Measurements from ENCODE around the gene SYTL3.
"Not testable (repeated sequence)": the region's sequence is repeated elsewhere in the genome, so short reads cannot be mapped to it uniquely, and the experiment has no call there.

The SYTL3 gene, protein sequence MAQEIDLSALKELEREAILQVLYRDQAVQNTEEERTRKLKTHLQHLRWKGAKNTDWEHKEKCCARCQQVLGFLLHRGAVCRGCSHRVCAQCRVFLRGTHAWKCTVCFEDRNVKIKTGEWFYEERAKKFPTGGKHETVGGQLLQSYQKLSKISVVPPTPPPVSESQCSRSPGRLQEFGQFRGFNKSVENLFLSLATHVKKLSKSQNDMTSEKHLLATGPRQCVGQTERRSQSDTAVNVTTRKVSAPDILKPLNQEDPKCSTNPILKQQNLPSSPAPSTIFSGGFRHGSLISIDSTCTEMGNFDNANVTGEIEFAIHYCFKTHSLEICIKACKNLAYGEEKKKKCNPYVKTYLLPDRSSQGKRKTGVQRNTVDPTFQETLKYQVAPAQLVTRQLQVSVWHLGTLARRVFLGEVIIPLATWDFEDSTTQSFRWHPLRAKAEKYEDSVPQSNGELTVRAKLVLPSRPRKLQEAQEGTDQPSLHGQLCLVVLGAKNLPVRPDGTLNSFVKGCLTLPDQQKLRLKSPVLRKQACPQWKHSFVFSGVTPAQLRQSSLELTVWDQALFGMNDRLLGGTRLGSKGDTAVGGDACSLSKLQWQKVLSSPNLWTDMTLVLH

DNA sequence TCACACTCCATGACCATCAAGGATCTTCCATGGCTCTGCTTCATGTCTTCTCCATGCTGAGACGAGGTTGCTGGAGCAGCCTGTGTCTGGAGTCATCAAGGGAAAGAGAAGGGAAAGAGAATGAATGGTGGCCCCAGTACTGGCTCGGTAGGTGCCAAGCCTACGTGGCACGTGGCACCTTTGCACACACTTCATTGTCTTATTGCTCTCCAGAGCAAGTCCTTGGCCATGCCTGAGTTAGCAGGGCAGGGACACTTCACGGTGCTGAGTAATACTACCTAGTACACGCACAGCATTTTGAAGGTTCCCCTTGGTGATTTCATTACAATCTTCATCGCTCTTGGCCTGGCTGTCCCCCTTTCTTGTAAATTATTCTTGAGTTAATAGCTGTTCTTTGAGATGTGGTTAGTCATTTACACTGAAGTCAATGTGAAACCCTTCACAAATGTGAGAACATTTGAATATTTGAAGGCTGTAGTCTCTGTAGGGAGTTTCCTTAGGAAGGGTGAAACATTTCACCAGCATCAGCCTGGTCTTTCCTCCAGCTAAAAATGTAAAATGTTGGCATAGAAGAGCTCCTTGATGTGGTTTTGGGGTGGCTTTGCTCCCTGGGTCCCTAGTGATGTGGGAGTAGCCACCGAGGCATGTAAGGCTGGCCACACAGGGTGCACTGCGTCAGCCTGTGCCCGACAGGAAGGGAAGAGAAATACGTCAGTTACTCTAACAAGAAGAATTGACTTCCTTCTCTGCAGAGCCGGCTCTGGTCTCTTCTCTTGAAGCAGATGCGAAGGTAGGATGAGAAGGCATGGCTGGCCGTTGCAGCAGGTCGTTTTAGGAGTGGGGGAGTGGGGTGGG, at the start of gene SYTL3:
Gene SYTL3 (plus strand): TSS at position 766 of the 855 bp plus-strand sequence. CDS start 13,215 bp downstream, outside the sequence.
- no peak within 1 kb of the TSS for H3K4me3 ChIP-seq (ENCODE audit: low read depth, low read length)
- no peak within 1 kb of the TSS for H3K9ac ChIP-seq (ENCODE audit: low read depth, low read length)
- H3K36me3 ChIP-seq (ENCODE audit: control insufficient read depth, insufficient read depth, low read length), result no peaks in the 10 kb centered on the region
- peaks cover 9% of the 10 kb centered on the region; the same call in 1 of the 2 replicates for H3K27me3 ChIP-seq (ENCODE audit: control insufficient read depth, insufficient read depth, low read length)
- no peak within 1 kb of the TSS for H3K27ac ChIP-seq (ENCODE audit: low read depth, low read length)
- H3K9me3 ChIP-seq (ENCODE audit: control insufficient read depth, insufficient read depth, low read length), result no peaks in the 10 kb centered on the region
- H3K4me1 ChIP-seq (ENCODE audit: control insufficient read depth, insufficient read depth, low read length), result peaks cover 2% of the 10 kb centered on the region; the same call in 1 of the 2 replicates

GRCh38 chr6:158603261-158604047, 46.4 kb upstream of the SYTL3 start:
- Histone ChIP-seq H3K9ac (ENCODE audit: low read depth, low read length) (no peak overlapping the region), H3K4me3 (ENCODE audit: low read depth, low read length) (no peak overlapping the region), H3K9me3 (ENCODE audit: control insufficient read depth, insufficient read depth, low read length) (no peaks in the 10 kb centered on the region), H3K27me3 (ENCODE audit: control insufficient read depth, insufficient read depth, low read length) (no peaks in the 10 kb centered on the region), H3K4me1 (ENCODE audit: control insufficient read depth, insufficient read depth, low read length) (no peaks in the 10 kb centered on the region), H3K27ac (ENCODE audit: low read depth, low read length) (no peak overlapping the region), H3K36me3 (ENCODE audit: control insufficient read depth, insufficient read depth, low read length) (peaks cover 66% of the 10 kb centered on the region)

DNA sequence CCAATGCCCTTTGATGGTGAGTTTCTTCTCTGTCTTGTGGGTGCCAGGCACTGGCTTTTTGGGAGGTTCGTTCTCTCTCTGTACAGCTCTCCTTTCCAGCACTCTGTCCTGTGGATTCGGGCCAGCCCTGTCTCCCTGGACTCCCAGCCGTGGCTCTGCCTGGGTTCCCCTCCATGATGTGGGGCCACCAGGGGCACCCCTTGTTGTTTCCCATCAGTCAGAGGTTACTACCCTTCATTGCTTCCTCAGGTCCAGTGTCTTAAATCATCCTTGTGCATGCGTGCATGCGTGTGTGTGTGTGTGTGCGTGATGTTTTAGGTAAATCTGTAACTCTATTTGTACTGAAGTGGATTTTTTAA, 45.8 kb upstream of the SYTL3 start:
- H3K4me3 ChIP-seq (ENCODE audit: low read depth, low read length), result no peak overlapping the region
- H3K27me3 ChIP-seq (ENCODE audit: control insufficient read depth, insufficient read depth, low read length), result no peaks in the 10 kb centered on the region
- no peak overlapping the region for H3K9ac ChIP-seq (ENCODE audit: low read depth, low read length)
- H3K9me3 ChIP-seq (ENCODE audit: control insufficient read depth, insufficient read depth, low read length), result no peaks in the 10 kb centered on the region
- H3K4me1 ChIP-seq (ENCODE audit: control insufficient read depth, insufficient read depth, low read length), result no peaks in the 10 kb centered on the region
- peaks cover 70% of the 10 kb centered on the region for H3K36me3 ChIP-seq (ENCODE audit: control insufficient read depth, insufficient read depth, low read length)
- H3K27ac ChIP-seq (ENCODE audit: low read depth, low read length), result no peak overlapping the region

DNA sequence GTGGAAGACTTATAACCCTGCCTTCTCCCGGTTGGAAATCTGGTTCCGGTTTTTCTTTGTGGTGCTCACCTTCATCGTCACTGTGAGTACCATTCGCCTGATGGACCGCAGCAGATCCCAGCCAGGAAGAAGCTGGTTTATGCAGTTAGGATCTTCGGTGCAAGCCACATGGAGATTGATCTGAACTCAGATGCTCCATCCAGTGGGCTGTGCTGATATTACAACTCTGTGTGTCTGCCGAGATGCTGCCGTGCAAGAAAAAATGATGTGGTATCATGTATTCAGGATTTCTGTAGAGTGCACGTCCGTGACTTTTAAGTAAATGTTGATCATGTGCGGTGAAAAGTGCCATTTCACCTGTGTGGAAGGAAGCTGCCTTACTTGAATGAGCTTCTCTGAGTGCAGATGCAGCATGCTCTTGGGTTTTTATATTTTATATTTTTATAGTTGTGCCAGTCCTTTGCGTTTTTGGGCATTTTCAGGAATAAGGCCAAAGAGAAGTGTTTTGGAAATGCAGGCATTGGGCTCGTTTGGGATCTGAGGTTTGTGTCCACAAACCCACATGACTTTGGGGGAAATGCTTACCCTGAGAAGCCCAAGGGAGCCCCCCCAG, 44.5 kb upstream of the SYTL3 start:
- H3K27me3 ChIP-seq (ENCODE audit: control insufficient read depth, insufficient read depth, low read length), result no peaks in the 10 kb centered on the region
- H3K27ac ChIP-seq (ENCODE audit: low read depth, low read length), result no peak overlapping the region
- H3K9ac ChIP-seq (ENCODE audit: low read depth, low read length), result no peak overlapping the region
- H3K4me3 ChIP-seq (ENCODE audit: low read depth, low read length), result no peak overlapping the region
- no peaks in the 10 kb centered on the region for H3K4me1 ChIP-seq (ENCODE audit: control insufficient read depth, insufficient read depth, low read length)
- H3K36me3 ChIP-seq (ENCODE audit: control insufficient read depth, insufficient read depth, low read length), result peaks cover 71% of the 10 kb centered on the region
- H3K9me3 ChIP-seq (ENCODE audit: control insufficient read depth, insufficient read depth, low read length), result no peaks in the 10 kb centered on the region

- not testable (repeated sequence) for H3K9ac ChIP-seq (ENCODE audit: low read depth, low read length); H3K4me3 ChIP-seq (ENCODE audit: low read depth, low read length); H3K4me1 ChIP-seq (ENCODE audit: control insufficient read depth, insufficient read depth, low read length); H3K9me3 ChIP-seq (ENCODE audit: control insufficient read depth, insufficient read depth, low read length); H3K27ac ChIP-seq (ENCODE audit: low read depth, low read length); H3K27me3 ChIP-seq (ENCODE audit: control insufficient read depth, insufficient read depth, low read length)
- H3K36me3 ChIP-seq (ENCODE audit: control insufficient read depth, insufficient read depth, low read length), result peaks cover 77% of the 10 kb centered on the region
Measured at GRCh38 chr6:158606011-158606410, 43.8 kb upstream of the SYTL3 start.

- Histone ChIP-seq H3K27me3 (ENCODE audit: control insufficient read depth, insufficient read depth, low read length) (no peaks in the 10 kb centered on the region), H3K36me3 (ENCODE audit: control insufficient read depth, insufficient read depth, low read length) (peaks cover 76% of the 10 kb centered on the region), H3K4me1 (ENCODE audit: control insufficient read depth, insufficient read depth, low read length) (peaks cover 10% of the 10 kb centered on the region), H3K27ac (ENCODE audit: low read depth, low read length) (no peak overlapping the region), H3K9me3 (ENCODE audit: control insufficient read depth, insufficient read depth, low read length) (no peaks in the 10 kb centered on the region), H3K9ac (ENCODE audit: low read depth, low read length) (no peak overlapping the region), H3K4me3 (ENCODE audit: low read depth, low read length) (no peak overlapping the region)
Measured at GRCh38 chr6:158606935-158607334, 42.9 kb upstream of the SYTL3 start.

DNA sequence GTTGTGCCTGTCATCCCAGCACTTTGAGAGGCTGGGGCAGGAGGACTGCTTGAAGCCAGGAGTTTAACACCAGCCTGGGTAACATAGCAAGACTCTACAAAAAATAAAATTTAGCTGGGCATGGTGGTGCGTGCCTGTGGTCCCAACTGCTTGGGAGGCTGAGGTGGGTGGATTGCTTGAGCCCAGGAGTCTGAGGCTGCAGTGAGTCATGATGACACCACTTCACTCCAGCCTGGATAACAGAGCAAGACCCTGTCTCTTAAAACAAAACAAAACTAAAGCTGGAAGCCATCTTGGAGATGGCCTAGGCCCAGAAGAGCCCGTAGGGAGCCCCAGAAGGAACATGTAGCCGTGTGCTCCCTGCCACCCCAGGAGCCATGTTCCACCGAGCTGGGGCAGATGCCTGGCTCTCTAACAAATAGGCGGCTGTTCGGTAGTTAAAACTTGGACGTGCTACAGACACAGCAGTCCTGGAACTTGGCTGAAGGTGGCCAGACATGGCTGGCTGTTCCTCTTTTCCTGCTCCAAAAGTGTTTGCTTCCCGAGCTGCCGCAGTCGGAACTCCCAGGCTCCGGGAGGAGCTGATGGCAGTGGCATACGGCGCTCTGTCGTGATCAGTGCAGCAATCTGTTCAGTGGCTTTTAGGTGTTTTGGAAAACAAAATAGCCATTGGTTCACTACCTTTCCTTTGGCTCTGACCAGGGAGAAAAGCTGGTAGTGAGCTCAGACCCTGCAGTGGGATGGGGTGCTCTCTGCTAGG, 42.3 kb upstream of the SYTL3 start:
- no peak overlapping the region for H3K9ac ChIP-seq (ENCODE audit: low read depth, low read length)
- no peaks in the 10 kb centered on the region for H3K9me3 ChIP-seq (ENCODE audit: control insufficient read depth, insufficient read depth, low read length)
- H3K4me3 ChIP-seq (ENCODE audit: low read depth, low read length), result no peak overlapping the region
- no peak overlapping the region for H3K27ac ChIP-seq (ENCODE audit: low read depth, low read length)
- H3K36me3 ChIP-seq (ENCODE audit: control insufficient read depth, insufficient read depth, low read length), result peaks cover 75% of the 10 kb centered on the region
- peaks cover 17% of the 10 kb centered on the region for H3K4me1 ChIP-seq (ENCODE audit: control insufficient read depth, insufficient read depth, low read length)
- H3K27me3 ChIP-seq (ENCODE audit: control insufficient read depth, insufficient read depth, low read length), result no peaks in the 10 kb centered on the region

- Histone ChIP-seq H3K9me3 (ENCODE audit: control insufficient read depth, insufficient read depth, low read length) (no peaks in the 10 kb centered on the region), H3K27ac (ENCODE audit: low read depth, low read length) (no peak overlapping the region), H3K36me3 (ENCODE audit: control insufficient read depth, insufficient read depth, low read length) (peaks cover 77% of the 10 kb centered on the region), H3K4me1 (ENCODE audit: control insufficient read depth, insufficient read depth, low read length) (peaks cover 18% of the 10 kb centered on the region), H3K4me3 (ENCODE audit: low read depth, low read length) (no peak overlapping the region), H3K27me3 (ENCODE audit: control insufficient read depth, insufficient read depth, low read length) (no peaks in the 10 kb centered on the region), H3K9ac (ENCODE audit: low read depth, low read length) (no peak overlapping the region)
Measured at GRCh38 chr6:158608221-158608620, 41.6 kb upstream of the SYTL3 start.

- peaks cover 18% of the 10 kb centered on the region for H3K4me1 ChIP-seq (ENCODE audit: control insufficient read depth, insufficient read depth, low read length)
- no peaks in the 10 kb centered on the region for H3K27me3 ChIP-seq (ENCODE audit: control insufficient read depth, insufficient read depth, low read length)
- no peak overlapping the region for H3K27ac ChIP-seq (ENCODE audit: low read depth, low read length)
- no peaks in the 10 kb centered on the region for H3K9me3 ChIP-seq (ENCODE audit: control insufficient read depth, insufficient read depth, low read length)
- no peak overlapping the region for H3K4me3 ChIP-seq (ENCODE audit: low read depth, low read length)
- H3K36me3 ChIP-seq (ENCODE audit: control insufficient read depth, insufficient read depth, low read length), result peaks cover 75% of the 10 kb centered on the region
- no peak overlapping the region for H3K9ac ChIP-seq (ENCODE audit: low read depth, low read length)
Measured at GRCh38 chr6:158609455-158610155, 40.2 kb upstream of the SYTL3 start.
